Measurements from ENCODE around the gene ZEB2. TPM values are rescaled to one million over a fixed set of nuclear protein-coding genes. Genes with fewer than 3 reads are reported as not detected.
"Not testable (repeated sequence)": the region's sequence is repeated elsewhere in the genome, so short reads cannot be mapped to it uniquely, and the experiment has no call there.

Gene ZEB2
- total RNA-seq, 1 donor from 2014 or later: 23.8 TPM

GRCh38 chr2:144385381-144385780 lies 134.5 kb downstream of the ZEB2 start:
- no peak for DNase-seq (ENCODE audit: low read depth)

GRCh38 chr2:144383571-144384100 lies 136.3 kb downstream of the ZEB2 start:
- DNase-seq (ENCODE audit: low read depth): no peak

GRCh38 chr2:144382849-144383248 lies 137.1 kb downstream of the ZEB2 start:
- DNase-seq (ENCODE audit: low read depth): peak; percentile 47

- DNase-seq (ENCODE audit: low read depth): no peak
These were observed 138.2 kb downstream of the ZEB2 start for GRCh38 chr2:144381716-144382115.

- no peak for DNase-seq (ENCODE audit: low read depth)
These were observed 140.0 kb downstream of the ZEB2 start for GRCh38 chr2:144379851-144380311.

- DNase-seq (ENCODE audit: low read depth): no peak
These were observed 141.4 kb downstream of the ZEB2 start for GRCh38 chr2:144378551-144378950.

GRCh38 chr2:144377914-144378313 lies 142.0 kb downstream of the ZEB2 start:
- DNase-seq (ENCODE audit: low read depth): peak; percentile 70

GRCh38 chr2:144376926-144377325 lies 143.0 kb downstream of the ZEB2 start:
- no peak for DNase-seq (ENCODE audit: low read depth)

GRCh38 chr2:144376460-144376859 lies 143.5 kb downstream of the ZEB2 start:
- DNase-seq (ENCODE audit: low read depth): no peak

GRCh38 chr2:144374163-144374661 lies 145.7 kb downstream of the ZEB2 start:
- DNase-seq (ENCODE audit: low read depth): peak; percentile 36

- DNase-seq (ENCODE audit: low read depth): no peak
These were observed 147.4 kb downstream of the ZEB2 start for GRCh38 chr2:144372410-144373080.

- no peak for DNase-seq (ENCODE audit: low read depth)
These were observed 148.9 kb downstream of the ZEB2 start for GRCh38 chr2:144370937-144371584.

GRCh38 chr2:144369416-144369815 lies 150.5 kb downstream of the ZEB2 start:
- DNase-seq (ENCODE audit: low read depth): no peak

GRCh38 chr2:144366825-144367429 lies 153.0 kb downstream of the ZEB2 start:
- DNase-seq (ENCODE audit: low read depth): no peak

GRCh38 chr2:144364944-144365738 lies 154.8 kb downstream of the ZEB2 start:
- DNase-seq (ENCODE audit: low read depth): peak; percentile 75

- DNase-seq (ENCODE audit: low read depth): not testable (repeated sequence)
These were observed 155.7 kb downstream of the ZEB2 start for GRCh38 chr2:144364247-144364646.

GRCh38 chr2:144362401-144362800 lies 157.5 kb downstream of the ZEB2 start:
- no peak for DNase-seq (ENCODE audit: low read depth)

- no peak for DNase-seq (ENCODE audit: low read depth)
These were observed 158.2 kb downstream of the ZEB2 start for GRCh38 chr2:144361742-144362141.

- DNase-seq (ENCODE audit: low read depth): no peak
These were observed 160.2 kb downstream of the ZEB2 start for GRCh38 chr2:144359684-144360083.

- peak; percentile 68 for DNase-seq (ENCODE audit: low read depth)
These were observed 160.9 kb downstream of the ZEB2 start for GRCh38 chr2:144358979-144359541.

- DNase-seq (ENCODE audit: low read depth): no peak
These were observed 161.4 kb downstream of the ZEB2 start for GRCh38 chr2:144358374-144358964.

All from renal cortical epithelial cell (primary cell).